HepG2 (cell line): ENCODE measurements around the gene SVOP. TPM values are rescaled to one million over a fixed set of nuclear protein-coding genes. Genes with fewer than 3 reads are reported as not detected.

Experiments used
- ATAC-seq: fragments of 200-7000 bp; cut with Tn5 transposase; 3 replicates; pipeline ENCODE4 v1.9.1; 2020; ENCODE audit warnings: mild to moderate bottlenecking, moderate library complexity
- BruUV-seq: library from RNA; stranded (reverse); fragments of 400-500 nt; replicated peaks from 2 replicates; lab custom pipeline; 2021; lab: Mats Ljungman, UMichigan
- CTCF ChIA-PET: fragments of 300-600 bp; formaldehyde crosslinking; extraction: SDS; loops from one replicate; lab custom pipeline; 2021; ENCODE audit warnings: low total read pairs, inconsistent platforms, low intra/inter-chr PET ratio; lab: Yijun Ruan, JAX
- POLR2A ChIA-PET: fragments of 350-600 bp; sonication (Branson Sonifier 250); formaldehyde crosslinking; loops from one replicate; lab custom pipeline; 2020; ENCODE audit warnings: antibody characterized with exemption, inconsistent platforms; lab: Yijun Ruan, JAX
- DNase-seq: peaks from one replicate; pipeline ENCODE4 v3.0.0-alpha.2; 2015; ENCODE audit warnings: low spot score
- FAIRE-seq: peaks from 3 replicates; lab custom pipeline; 2011; peaks lifted over from hg19 to GRCh38; lab: Jason Lieb, UNC
- H2AFZ ChIP-seq: one replicate; pipeline ENCODE4 v1.6.1; 2011; ENCODE audit warnings: low read length, inconsistent platforms
- H3K27ac ChIP-seq: fragments of 300-600 bp; 3 replicates; pipeline ENCODE4 v1.8.0; 2011; ENCODE audit warnings: mixed run types, mild to moderate bottlenecking, mixed read lengths, low read length, inconsistent platforms; ENCODE audit not compliant: insufficient read depth; ENCODE audit errors: extremely low read length
- H3K27me3 ChIP-seq, 2 experiments: fragments of 200-600 bp in 1 of 2; 2 replicates in 1 of 2; 3 replicates in 1 of 2; pipeline versions ENCODE4 v1.6.0 to v1.8.0; 2011; ENCODE audit warnings: low read length in 2 of 2, mild to moderate bottlenecking in 2 of 2, moderate library complexity in 2 of 2, inconsistent platforms in 1 of 2; ENCODE audit not compliant: insufficient read depth in 2 of 2, control insufficient read depth in 1 of 2
- H3K36me3 ChIP-seq, 2 experiments: fragments of 200-600 bp in 1 of 2; replicated peaks in 1 of 2; 2 replicates in 1 of 2; 3 replicates in 1 of 2; pipeline versions ENCODE4 v1.5.1 to v1.8.0; 2011; ENCODE audit warnings: low read length in 2 of 2, inconsistent platforms in 1 of 2; ENCODE audit not compliant: insufficient read depth in 2 of 2, control insufficient read depth in 1 of 2
- H3K4me1 ChIP-seq: 2 replicates; pipeline ENCODE4 v1.5.1; 2012; ENCODE audit warnings: low read length, inconsistent platforms; ENCODE audit not compliant: insufficient read depth
- H3K4me2 ChIP-seq: 2 replicates; pipeline ENCODE4 v1.6.0; 2011; ENCODE audit warnings: low read depth, low read length, inconsistent platforms
- H3K4me3 ChIP-seq, 3 experiments: fragments of 200-600 bp in 1 of 3; sonication (generic), shearing (Covaris generic) in 1 of 3; replicated peaks in 1 of 3; 2 replicates each; pipeline ENCODE4 v1.5.1; 2011 to 2016; ENCODE audit warnings: low read length in 3 of 3, inconsistent platforms in 2 of 3, low read depth in 2 of 3, mild to moderate bottlenecking in 2 of 3, control low read depth in 1 of 3, mixed read lengths in 1 of 3; ENCODE audit not compliant: insufficient read depth in 1 of 3
- H3K79me2 ChIP-seq: one replicate; pipeline ENCODE4 v1.6.1; 2011; ENCODE audit warnings: low read length, inconsistent platforms; ENCODE audit not compliant: insufficient read depth
- H3K9ac ChIP-seq: 2 replicates; pipeline ENCODE4 v1.6.0; 2011; ENCODE audit warnings: mild to moderate bottlenecking, low read depth, low read length, inconsistent platforms; ENCODE audit not compliant: insufficient read depth
- H3K9me3 ChIP-seq: 2 replicates; pipeline ENCODE4 v1.5.1; 2012; ENCODE audit warnings: mild to moderate bottlenecking, low read length
- H4K20me1 ChIP-seq: 2 replicates; pipeline ENCODE4 v1.6.0; 2011; ENCODE audit warnings: inconsistent platforms, mild to moderate bottlenecking, low read length, moderate library complexity; ENCODE audit not compliant: insufficient read depth
- FLYWCH1 ChIP-seq: sonication (generic); formaldehyde crosslinking; IDR thresholded peaks from 2 replicates; pipeline ENCODE4 v1.8.1; 2023; ENCODE audit warnings: mild to moderate bottlenecking, missing genetic modification reagents
- FOSL1 ChIP-seq: sonication (generic); formaldehyde crosslinking; IDR thresholded peaks from 2 replicates; pipeline ENCODE4 v1.9.0; 2021; ENCODE audit warnings: missing genetic modification reagents, borderline replicate concordance
- GZF1 ChIP-seq: sonication (generic); formaldehyde crosslinking; IDR thresholded peaks from 2 replicates; pipeline ENCODE4 v1.5.1; 2020; ENCODE audit warnings: mild to moderate bottlenecking, missing genetic modification reagents
- MATR3 ChIP-seq: sonication (generic); formaldehyde crosslinking; IDR thresholded peaks from 2 replicates; pipeline ENCODE4 v1.4.0; 2020; ENCODE audit warnings: missing genetic modification reagents
- NCOA5 ChIP-seq: sonication (generic); formaldehyde crosslinking; IDR thresholded peaks from 2 replicates; pipeline ENCODE4 v1.4.0; 2020; ENCODE audit warnings: missing genetic modification reagents
- SMARCC2 ChIP-seq: fragments of 450-650 bp; IDR thresholded peaks from 2 replicates; pipeline ENCODE4 v1.6.1; 2017; ENCODE audit warnings: antibody characterized with exemption, mild to moderate bottlenecking
- SOX5 ChIP-seq: IDR thresholded peaks from 2 replicates; pipeline ENCODE4 v1.6.1; 2016; ENCODE audit warnings: borderline replicate concordance
- ZNF335 ChIP-seq: sonication (generic); formaldehyde crosslinking; IDR thresholded peaks from 2 replicates; pipeline ENCODE4 v1.4.0; 2020; ENCODE audit warnings: missing genetic modification reagents
- ZNF343 ChIP-seq: sonication (generic); formaldehyde crosslinking; IDR thresholded peaks from 2 replicates; pipeline ENCODE4 v1.4.0; 2020; ENCODE audit warnings: mild to moderate bottlenecking, missing genetic modification reagents
- ZNF441 ChIP-seq: sonication (generic); formaldehyde crosslinking; IDR thresholded peaks from 2 replicates; pipeline ENCODE4 v1.7.0; 2021; ENCODE audit warnings: missing genetic modification reagents, borderline replicate concordance
- WGBS: methylation state at CpG from one replicate; pipeline ENCODE4 v1.1.6; 2017; ENCODE audit warnings: low lambda C conversion rate; 5-methylcytosine and 5-hydroxymethylcytosine counted together
- in situ Hi-C: cut with HindIII; loops from 2 replicates; pipeline ENCODE4 v1.10.0; 2017; ENCODE audit warnings: low pct_unique_long_range_greater_than_20kb; ENCODE audit not compliant: extremely low pct_ligation_motif_present
- intact Hi-C: fragments of 100-400 bp; cut with micrococcal nuclease; formaldehyde crosslinking; loops from one replicate; pipeline ENCODE4 v1.10.0; 2022; ENCODE audit not compliant: unreplicated experiment
- polyA plus RNA-seq, 8 experiments: library from polyadenylated mRNA; depleted of rRNA in 3 of 8; stranded (reverse) in 7 of 8; unstranded in 1 of 8; fragments of >200 nt; fragmentation: Illumina TruSeq in 4 of 8; extraction: Trizol in 4 of 8; gene quantifications; 2 replicates each; pipeline versions ENCODE4 v1.2.1 to v1.2.3, GENCODE V29; 2011 to 2016; ENCODE audit warnings: low read depth in 4 of 8, missing spikeins in 1 of 8, mixed read lengths in 1 of 8; ENCODE audit not compliant: insufficient read depth in 1 of 8
- total RNA-seq, 5 experiments: library from RNA; depleted of rRNA; stranded (reverse); fragments of >200 nt; fragmentation: Illumina TruSeq; extraction: Trizol; gene quantifications; 2 replicates each; pipeline ENCODE4 v1.2.3, GENCODE V29; 2016; ENCODE audit warnings: low read depth in 1 of 5
- TF ChIP-seq, protein P1 (sequence below): IDR thresholded peaks from 2 replicates; pipeline ENCODE4 v1.6.1; 2016

Gene SVOP
- total and polyA plus RNA-seq, 2 of the 13 experiments (the other 11 are each of a cell fraction or from before 2014, with no cell fraction given): not detected

DNA sequence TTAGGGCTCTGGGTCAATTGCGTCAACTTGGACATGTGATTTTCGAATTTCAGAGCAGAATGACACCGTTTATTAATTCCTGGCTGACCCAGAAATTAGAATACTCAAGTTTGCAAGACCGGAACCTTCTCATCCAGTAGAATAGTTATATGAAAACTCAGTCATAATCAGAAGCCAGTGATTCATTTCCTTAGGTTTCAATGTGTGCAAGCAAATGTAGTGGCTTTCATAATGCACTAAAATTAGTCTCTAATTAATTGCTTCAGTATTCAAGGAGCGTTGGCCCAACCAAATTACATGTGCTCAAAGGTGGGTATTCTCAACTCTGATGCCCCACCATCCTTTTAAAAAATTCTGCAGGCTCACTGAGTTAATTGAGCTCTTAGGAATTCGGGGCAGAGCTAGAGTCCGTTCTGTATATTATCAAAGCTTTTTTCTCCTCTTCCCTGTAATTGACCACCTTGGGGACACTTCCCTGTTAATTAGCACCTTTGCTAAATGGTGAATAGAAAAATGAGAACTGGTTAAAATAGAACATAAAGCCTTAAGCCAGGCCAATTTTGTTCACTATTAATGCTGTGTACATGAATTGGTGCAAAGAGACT lies 85.6 kb downstream of the SVOP start:
- ATAC-seq (no peak), DNase-seq (no peak), FAIRE-seq (no peak)
- TF ChIP-seq ZNF335 (no peak), MATR3 (CRISPR knock-in tag) (no peak), GZF1 (CRISPR knock-in tag) (no peak), ZNF343 (CRISPR knock-in tag) (no peak), FLYWCH1 (CRISPR knock-in tag) (no peak), SMARCC2 (no peak), ZNF441 (CRISPR knock-in tag) (no peak), NCOA5 (CRISPR knock-in tag) (no peak), FOSL1 (CRISPR knock-in tag) (no peak), SOX5 (CRISPR knock-in tag) (no peak)
- TF ChIP-seq, protein P1, sequence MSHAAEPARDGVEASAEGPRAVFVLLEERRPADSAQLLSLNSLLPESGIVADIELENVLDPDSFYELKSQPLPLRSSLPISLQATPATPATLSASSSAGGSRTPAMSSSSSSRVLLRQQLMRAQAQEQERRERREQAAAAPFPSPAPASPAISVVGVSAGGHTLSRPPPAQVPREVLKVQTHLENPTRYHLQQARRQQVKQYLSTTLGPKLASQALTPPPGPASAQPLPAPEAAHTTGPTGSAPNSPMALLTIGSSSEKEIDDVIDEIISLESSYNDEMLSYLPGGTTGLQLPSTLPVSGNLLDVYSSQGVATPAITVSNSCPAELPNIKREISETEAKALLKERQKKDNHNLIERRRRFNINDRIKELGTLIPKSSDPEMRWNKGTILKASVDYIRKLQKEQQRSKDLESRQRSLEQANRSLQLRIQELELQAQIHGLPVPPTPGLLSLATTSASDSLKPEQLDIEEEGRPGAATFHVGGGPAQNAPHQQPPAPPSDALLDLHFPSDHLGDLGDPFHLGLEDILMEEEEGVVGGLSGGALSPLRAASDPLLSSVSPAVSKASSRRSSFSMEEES (CRISPR knock-in tag): no peak
- no peak overlapping the region for H3K4me2 ChIP-seq
- no peak overlapping the region for H3K9ac ChIP-seq
- H3K79me2 ChIP-seq: no peaks in the 10 kb centered on the region
- H4K20me1 ChIP-seq: no peaks in the 10 kb centered on the region
- intact Hi-C loops (no loop called here), in situ Hi-C loops (no loop called here)
- peaks cover 0 to 21% of the 10 kb centered on the region in 2 experiments; a peak in 2 of 5 replicates for H3K27me3 ChIP-seq
- H2AFZ ChIP-seq: no peak overlapping the region
- ChIA-PET POLR2A (no interaction called here), CTCF (no interaction called here)
- no peaks in the 10 kb centered on the region for H3K9me3 ChIP-seq
- BruUV-seq: no TSS peak
- H3K36me3 ChIP-seq: no peaks in the 10 kb centered on the region
- H3K4me3 ChIP-seq: no peak overlapping the region
- H3K27ac ChIP-seq: no peak overlapping the region
- WGBS: 21% methylated on average over 7 of the region's 7 CpGs
- 0 out of 2 replicates have a peak, but pooled peaks cover 4% of the 10 kb centered on the region for H3K4me1 ChIP-seq
